NCI-H748 (cell line): ENCODE measurements around the gene SEMA4B.

Source experiments
- DNase-seq: peaks from one replicate; lab custom pipeline; 2025; ENCODE audit not compliant: unreplicated experiment; lab: John Stamatoyannopoulos, UW

Gene SEMA4B

DNA sequence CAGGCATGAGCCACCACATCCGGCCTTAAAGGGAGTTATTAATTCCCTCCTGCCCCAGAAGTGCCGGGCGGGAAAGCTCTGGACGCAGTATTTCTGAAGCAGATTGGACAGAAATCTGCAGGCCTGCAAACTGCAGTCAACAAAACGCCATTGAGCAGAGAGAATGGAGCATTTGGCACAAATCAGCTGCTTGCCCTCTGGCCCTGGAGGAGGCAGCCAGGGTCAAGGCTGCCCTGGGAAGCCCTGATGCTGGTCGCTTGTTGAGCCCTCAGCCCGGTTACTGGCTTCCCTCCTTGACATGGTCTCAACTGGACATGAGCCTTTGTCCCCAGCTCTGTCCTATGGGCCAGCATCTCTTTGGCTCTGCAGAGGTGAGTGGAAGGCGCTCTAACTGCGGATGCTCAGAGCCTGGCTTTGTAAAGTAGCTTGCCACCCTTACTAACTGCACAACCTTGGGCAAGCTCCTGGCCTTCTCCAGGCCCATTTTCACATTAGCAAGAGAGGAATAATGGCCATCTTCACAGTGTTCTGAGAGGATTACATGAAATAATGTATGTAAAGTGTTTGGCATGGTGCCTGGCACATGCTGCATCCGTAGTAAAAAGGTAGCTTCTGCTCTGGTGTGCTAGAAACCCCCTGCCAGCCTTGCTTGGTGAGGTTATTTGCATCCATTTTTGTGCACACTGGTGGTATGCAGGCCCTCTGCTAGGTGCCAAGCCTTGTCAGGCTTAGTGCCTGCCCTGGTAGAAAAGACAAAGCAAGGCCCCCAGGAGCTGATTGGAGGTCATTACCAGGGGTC, 4.1 kb downstream of the SEMA4B start:
- no peak for DNase-seq

DNA sequence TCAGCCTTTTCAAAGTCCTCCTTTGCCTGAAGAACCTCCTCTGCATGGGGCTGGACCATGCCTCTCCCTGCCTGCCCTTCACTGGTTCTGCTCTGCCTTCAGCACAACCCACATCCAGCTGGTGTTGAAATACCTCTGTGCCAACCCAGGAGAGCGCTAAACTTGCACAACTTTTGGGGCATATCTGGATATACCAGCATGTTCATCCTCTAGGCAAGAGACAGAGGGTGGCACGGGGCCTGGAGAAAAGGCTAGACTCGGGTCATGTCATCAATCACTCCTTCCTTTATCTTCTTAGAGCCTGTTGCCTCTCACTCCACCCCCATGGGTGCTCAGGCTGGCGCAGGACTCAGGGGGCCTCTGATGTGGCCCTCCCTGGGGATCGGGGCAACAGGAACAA, 4.8 kb downstream of the SEMA4B start:
- no peak for DNase-seq

DNA sequence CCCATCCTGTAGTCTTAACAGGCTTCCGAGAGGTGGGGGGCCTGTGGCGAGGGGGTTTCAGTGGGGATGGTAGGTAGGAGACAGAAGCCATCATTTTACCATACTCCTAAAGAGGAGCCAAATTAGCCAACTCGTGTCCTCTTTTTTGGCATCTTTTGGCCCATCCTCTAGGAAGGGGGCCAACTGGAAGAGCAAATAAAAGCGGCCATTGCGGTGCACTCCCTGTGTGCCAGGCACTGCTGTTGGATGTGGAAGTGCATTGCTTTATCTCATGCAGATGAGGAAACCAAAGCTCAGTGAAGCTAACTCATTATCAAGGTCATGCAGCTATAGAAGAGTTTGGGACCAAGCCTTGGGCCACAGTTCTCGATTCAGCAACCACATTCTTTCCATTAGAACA, 6.1 kb downstream of the SEMA4B start:
- no peak for DNase-seq

DNA sequence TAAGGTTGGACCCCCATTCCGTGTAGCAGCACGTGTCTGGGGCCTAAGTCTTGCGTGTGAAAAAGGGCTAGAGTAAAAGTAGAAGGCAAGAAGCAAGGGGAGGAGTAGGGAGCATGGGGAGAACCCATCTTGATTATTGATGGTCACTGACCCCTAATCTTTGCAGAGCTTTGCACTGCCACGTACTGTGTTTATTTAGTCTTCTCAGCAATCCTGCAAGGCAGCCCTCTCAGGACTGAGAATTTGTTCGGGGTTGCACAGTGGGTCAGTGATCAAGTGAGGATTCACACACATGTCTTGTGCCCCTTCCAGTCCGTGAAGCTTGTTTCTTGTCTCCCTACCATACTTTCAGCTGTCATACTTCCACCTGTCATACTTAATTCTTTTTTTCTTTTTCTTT, 7.2 kb downstream of the SEMA4B start:
- DNase-seq, result no peak

DNA sequence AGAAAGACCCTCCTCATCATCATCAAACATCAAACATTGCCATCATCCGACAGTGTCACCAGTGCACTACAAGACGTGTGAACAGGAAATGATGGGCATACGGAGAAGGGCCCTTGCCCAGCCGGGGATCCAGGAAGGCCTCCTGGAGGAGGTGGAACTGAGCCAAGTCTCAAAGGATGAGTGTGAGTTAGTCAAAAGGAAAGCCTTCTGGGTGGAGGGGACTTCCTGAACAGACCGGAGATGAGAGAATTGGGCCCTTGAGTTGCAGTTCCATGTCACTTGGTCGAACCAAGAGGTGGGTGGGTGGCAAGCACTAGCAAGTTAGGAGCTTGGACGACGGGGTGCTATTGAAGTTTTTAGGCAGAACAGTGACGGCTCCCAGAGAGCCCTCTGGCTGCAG, 8.5 kb downstream of the SEMA4B start:
- DNase-seq, result no peak

DNA sequence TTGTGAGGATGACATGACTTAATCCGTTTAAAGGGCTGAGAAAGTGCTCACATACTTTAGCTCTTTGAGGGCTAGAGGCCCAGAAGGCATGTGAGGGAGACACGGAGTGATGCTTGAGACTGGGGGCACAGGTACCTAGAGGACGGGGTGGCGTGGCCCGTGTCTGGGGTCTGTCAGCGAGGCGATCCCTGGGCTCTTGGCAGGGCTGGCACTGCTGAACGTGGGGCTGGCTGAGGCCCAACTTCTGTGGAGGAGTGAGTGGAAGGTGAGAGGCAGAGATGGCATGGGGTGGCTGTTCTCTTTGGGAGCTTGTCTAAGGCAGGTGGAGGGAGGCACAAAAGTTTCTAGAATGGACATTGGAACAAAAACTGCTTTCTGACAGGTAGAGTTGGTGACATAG, 9.5 kb downstream of the SEMA4B start:
- DNase-seq, result no peak

DNA sequence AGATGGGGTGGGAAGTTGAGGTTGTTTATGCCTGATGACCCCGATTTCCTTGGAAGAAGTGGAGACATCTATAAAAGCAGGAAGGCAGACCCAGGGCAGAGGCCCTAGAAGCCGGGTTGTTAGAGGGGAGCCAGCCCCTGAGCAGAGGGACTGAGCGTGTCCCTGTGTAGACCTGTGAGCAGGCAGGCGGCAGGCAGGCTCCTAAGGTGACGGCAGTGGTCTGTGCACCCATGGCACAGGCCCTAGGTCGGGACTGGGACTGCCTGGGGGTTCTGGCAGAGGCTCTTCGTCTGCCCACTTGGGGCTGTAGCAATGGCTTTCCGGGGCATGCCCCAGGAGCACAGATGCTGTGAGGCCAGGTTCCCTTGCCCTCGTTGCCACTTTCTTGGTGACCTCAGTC, 9.9 kb downstream of the SEMA4B start:
- no peak for DNase-seq

DNA sequence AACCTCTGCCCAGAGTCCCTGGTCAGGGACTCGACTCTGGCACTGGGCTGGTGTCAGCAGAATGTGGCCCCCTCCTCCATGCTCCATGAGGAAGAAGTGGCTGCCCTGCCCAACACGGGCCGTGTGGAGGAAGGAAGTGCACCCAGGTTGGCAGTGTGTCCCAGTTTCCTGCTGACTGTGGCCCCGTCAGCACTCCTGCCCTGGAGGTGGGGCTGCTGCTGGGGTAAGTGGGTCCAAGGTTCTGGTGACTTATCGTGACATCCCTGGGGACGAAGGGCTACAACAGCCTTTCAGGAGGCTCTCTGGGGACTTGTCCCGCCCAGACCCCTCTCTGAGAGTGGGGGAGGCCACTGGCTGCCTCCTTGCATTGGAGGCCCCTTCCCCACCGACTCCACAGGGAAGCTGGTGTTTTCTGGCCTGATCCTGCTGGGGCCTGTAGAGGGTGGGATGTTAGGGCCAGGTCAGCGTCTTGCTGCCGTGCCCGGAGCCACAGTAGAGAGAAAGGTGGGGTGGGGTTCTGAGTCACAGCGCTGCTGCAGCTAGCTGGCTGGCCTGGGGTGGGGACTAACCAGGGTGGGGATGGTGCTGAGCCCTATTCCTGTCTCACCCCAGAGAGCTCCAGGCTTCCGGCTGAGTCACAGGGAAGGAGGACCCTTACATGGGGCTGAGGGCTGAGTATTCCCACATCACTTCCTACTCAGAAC, 10.5 kb downstream of the SEMA4B start:
- DNase-seq, result no peak

DNA sequence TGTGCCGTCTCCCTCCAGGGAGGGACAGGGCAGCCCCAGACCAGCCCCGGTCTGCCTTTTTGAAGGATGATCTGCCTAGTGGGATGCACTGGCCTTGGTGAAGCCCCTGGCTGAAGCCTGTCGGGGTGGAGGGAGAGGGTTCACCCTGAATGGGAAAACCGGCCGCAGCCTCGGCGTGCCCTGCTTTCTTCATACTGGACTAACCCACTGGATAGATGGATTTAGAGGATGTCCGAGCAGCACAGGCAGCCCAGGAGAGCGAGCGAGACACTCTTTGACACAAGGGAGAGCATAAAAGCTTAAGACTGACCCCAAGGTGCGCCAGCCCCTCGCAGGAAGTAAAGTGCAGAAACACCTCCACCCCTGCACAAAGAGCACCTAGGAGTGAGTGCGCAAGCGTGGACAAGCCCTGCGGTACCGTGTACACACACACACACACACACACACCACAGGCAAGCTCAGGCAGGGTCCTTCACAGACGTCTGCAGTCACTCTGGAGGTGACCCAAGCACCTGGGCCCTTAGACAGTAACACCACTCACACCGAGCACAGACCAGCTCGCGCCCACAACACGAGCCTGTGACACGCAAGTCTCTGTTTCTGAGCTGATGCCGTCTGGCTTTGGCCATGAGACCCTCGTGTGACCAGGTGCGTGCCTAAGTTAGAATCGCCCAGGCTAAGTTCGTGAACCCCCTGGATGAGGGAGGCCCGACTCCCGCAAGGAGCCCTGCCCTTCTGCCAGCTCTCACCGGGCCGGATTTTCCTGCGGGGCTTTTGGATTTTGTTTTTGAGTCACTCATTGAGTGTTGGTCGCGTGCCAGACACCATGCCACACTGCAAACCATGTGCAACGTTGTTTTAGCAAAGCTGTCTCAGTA, 11.3 kb downstream of the SEMA4B start:
- no peak for DNase-seq

DNA sequence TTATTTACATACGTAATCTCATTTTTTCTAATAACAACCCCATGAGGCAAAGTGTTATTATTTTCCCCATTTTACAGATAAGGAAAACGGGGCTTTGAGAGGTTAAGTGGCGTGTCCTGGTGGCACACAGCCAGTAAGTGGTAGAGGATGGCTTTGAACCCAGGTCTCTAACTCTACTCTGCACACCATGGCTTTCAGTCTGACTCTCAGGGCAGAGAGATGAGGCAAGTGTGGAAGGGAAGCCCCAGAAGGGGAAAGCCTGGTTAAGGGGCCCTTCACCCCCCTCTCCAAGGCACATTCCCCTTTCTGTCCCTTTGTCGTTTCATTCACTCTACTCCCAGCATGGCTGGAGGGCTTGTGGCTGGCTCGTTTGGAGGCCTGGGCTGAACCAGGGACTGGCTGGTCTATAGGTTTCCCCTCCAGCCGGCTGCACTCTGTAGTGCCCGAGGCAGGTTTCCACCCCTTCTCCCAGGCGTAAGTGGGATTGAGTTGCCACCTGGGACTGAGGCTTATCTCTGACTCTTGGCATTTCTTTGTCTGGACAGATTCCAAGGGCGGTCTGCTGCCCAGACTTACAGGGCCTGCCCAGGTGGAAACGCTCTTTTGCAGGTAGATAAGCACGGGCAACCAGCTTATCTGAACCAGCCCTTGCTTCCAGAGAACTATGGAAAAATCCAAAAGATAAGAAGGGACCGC, 12.1 kb downstream of the SEMA4B start:
- DNase-seq, result no peak

DNA sequence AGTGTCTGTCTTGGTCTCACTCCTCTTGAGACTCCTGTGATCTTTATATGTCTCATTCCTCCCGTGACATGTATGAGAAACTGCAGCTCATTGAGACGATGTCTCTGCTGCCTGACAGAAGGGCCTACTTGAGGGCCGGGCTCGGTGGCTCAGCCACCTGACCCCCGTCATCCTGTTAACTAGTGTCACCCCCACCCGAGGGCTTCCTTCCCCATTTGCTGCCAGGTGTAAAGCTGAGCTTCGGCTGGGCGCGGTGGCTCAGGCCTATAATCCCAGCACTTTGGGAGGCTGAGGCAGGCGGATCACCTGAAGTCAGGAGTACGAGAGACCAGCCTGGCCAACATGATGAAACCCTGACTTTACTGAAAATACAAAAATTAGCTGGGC, 12.7 kb downstream of the SEMA4B start:
- DNase-seq, result no peak

DNA sequence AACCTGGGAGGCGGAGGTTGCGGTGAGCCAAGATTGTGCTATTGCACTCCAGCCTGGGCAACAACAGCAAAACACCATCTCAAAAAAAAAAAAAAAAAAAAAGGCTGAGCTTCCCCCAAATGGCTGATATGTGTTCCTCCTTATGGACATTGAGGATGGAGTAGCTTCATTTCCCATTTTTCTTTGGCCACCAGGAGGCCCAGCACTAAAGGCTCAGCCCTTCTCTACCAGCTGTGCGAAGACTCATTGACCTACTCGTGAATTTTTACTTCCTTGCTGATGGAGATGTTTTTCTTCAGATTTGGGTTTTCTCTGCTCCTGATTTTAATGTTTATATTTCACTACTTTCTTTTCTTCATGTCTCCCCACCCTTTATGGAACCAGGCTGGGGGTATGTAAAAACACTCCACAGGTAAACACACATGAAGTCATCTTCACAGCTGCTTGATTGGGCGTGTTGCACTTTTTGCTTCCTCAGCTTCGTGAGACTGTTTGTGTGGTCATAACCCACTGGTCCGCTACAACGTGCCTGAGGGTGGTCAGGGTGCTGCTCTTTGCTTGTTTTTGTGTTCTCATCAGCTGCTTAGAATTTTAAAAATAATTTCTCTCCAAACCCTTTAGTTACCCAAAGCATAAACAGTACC, 13.5 kb downstream of the SEMA4B start:
- DNase-seq, result no peak

DNA sequence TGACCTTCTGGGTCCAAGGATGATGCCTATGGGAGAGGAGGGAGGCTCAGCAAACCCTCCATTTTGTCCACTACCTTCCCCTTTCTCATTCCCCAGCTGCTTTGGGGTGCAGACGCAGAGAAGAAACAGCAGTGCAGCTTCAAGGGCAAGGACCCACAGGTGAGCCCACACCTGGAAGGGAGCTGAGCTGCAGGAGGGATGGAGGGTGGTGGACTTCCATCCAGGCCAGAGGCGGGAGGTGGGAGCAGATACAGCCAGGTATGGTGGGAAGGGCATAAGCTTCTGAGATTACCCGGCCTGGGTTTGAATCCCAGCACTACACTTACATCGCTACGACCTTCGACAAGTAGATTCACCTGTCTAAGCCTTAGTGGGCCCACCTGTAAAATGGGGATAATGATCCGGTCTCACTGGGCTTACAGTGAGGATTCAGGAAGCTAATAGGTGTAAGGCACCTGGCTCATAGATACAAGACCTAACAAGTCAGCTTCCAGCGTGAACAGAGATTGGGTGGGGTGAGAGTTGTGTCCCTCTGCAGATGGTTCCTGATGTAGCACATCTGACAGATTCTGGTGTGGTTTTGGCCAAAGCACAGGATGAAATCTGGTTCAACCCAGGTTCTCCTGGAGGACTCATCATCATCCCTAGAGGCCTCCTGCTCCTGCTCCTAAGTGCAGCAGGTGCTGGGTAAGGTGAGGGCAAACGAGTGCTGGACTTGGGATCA, 16.7 kb downstream of the SEMA4B start:
- no peak for DNase-seq

DNA sequence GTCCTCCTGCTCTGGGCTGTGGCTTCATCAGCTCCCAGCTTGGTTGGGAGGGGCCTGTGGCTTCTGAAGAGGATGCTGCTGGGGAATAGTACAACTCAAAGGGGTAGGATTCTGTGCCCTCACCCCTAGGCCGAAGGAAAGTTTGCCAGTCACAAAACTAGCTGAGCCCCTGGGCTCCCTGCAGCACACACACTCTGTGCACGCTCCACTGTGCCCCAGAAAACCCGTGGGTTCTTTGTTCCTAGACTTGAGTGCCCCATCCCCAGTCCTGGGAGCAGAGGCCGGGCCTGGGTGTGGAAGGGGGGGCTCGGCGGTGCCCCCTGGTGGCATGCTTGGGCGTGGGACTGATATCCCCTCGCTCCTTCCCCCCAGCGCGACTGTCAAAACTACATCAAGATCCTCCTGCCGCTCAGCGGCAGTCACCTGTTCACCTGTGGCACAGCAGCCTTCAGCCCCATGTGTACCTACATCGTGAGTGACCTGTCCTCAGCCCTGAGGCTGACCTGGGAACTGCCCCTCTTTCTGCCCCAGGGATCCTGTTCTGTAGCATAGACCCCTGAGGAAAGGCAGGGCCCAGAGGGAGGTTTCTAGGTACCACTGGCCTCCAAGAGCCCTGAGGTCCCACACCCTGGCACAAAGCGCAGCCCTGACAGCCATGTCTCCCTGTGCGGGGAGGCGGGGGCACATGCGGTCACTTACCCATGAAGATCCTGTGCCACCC, 18.5 kb downstream of the SEMA4B start:
- peak; percentile 4 for DNase-seq

DNA sequence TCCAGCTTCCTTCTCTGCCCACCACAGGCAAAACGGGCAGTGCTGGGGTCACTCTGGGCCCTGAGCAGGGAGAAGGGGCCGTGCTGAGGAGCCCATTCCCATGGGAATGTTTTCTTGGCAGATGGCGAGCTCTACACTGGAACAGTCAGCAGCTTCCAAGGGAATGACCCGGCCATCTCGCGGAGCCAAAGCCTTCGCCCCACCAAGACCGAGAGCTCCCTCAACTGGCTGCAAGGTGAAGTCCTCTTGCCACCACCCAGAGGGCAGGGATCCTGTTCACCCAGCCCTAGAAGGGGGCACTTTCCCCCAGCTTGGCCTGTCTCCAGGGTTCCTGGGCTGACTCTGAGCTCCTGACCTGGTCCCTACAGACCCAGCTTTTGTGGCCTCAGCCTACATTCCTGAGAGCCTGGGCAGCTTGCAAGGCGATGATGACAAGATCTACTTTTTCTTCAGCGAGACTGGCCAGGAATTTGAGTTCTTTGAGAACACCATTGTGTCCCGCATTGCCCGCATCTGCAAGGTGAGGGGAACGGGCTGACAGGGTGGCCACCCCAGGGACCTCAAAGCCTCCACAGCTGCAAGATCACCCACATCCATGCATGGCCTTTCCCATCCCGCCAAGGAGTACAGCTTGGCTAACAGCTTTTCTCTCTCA, 20.2 kb downstream of the SEMA4B start:
- peak; percentile 60 for DNase-seq

DNA sequence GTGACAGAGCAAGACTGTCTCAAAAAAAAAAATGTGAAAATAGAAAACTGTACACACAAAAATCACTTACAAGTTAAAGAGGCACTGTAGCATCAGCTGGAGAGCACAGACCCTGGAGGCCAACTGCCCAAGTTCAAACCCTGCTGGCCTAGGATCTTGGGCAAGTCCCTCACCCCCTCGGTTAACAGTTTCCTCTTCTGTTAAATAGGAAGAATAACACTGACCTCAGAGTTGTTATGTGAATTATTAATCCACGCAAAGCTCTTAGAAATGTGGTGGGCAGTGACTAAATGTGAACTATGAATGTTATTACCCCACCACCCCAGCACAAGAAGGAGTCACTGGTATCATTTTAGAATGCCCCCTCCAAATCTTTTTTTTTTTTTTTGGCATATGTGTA, 21.4 kb downstream of the SEMA4B start:
- DNase-seq, result no peak

DNA sequence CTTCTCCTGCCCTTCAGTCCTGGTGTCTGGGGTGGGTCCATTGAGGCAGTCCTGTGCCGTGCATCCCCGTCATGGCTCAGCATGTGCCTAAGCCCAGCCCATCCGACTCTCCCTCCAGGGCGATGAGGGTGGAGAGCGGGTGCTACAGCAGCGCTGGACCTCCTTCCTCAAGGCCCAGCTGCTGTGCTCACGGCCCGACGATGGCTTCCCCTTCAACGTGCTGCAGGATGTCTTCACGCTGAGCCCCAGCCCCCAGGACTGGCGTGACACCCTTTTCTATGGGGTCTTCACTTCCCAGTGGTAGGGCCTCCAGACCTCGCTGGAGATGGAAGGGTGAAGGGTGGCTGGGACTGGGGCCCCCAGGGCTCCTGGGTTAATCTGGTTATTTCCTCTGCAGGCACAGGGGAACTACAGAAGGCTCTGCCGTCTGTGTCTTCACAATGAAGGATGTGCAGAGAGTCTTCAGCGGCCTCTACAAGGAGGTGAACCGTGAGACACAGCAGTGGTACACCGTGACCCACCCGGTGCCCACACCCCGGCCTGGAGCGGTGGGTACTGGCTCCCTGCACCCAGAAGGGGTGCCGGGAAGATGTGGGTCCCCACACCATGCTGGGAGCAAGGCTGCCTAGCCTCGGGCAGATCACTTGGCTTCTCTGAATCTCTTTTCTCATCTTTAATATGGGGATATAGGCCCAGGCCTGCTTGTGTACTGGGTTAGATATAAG, 22.5 kb downstream of the SEMA4B start:
- no peak for DNase-seq

DNA sequence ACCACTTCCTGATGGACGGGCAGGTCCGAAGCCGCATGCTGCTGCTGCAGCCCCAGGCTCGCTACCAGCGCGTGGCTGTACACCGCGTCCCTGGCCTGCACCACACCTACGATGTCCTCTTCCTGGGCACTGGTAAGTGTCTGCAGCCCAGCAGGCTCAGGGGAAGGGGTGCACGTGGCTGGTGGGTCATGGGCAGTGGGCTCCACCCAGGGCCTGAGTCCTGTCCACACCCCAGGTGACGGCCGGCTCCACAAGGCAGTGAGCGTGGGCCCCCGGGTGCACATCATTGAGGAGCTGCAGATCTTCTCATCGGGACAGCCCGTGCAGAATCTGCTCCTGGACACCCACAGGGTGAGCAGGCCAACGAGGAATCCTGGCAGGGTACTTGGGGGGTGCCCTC, 23.9 kb downstream of the SEMA4B start:
- no peak for DNase-seq
